ENCODE data around the gene LRRC28. TPM values are rescaled to one million over a fixed set of nuclear protein-coding genes. Genes with fewer than 3 reads are reported as not detected.

LRRC28 gene
- total RNA-seq, 1 experiment from 2014 or later, result 28.4 TPM

DNA sequence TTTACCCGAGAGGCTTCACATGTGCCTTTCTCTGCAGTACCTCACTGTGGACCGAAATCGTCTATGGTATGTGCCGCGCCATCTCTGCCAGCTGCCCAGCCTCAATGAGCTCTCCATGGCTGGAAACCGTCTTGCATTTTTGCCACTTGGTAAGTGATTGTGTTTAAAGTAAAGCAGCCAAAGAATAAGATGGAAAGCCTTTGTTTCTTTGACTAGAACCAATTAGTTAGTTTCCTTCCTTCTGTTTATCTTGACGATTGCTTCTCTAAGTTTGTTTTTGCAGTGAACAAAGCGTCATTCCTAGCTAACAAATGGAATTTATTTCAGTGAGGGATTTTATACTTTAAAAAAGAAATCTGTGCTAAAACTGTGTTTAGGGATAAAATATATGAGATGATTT lies 82.7 kb downstream of the LRRC28 start:
- intact Hi-C loops (cut with micrococcal nuclease; ENCODE audit: unreplicated experiment), result no loop called here
- no peaks in the 10 kb centered on the region for H3K27me3 ChIP-seq (replicated peaks; ENCODE audit: insufficient read depth, low read depth, low read length, poor library complexity)

DNA sequence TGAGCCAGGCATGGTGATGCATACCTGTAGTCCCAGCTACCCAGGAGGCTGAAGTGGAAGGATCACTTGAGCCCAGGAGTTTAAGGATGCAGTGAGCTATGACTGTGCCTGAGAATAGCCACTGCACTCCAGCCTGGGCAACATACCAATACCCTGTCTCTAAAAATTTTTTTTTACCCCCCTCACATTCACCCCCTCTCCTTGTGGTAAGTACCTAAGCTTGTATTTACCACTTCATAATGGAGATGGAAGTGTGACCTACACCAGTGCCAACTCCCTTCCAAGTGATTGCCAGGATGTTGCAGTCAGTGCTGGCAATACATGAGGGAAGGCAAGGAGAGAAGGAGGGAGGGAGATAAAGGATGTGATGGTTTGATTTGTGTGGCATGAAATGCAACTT lies 84.2 kb downstream of the LRRC28 start:
- CTCF ChIA-PET, result no interaction called here
- Histone ChIP-seq H3K27me3 (replicated peaks; ENCODE audit: insufficient read depth, low read depth, low read length, poor library complexity) (no peaks in the 10 kb centered on the region), H3K27ac (ENCODE audit: low read depth, low read length, poor library complexity, severe bottlenecking) (no peak overlapping the region), H3K9me3 (ENCODE audit: low read depth, low read length, poor library complexity, severe bottlenecking) (no peaks in the 10 kb centered on the region), H3K4me1 (ENCODE audit: insufficient read depth, low read length, poor library complexity, severe bottlenecking) (no peaks in the 10 kb centered on the region), H3K4me3 (ENCODE audit: low read depth, low read length, poor library complexity, severe bottlenecking) (no peak overlapping the region), H3K36me3 (ENCODE audit: insufficient read depth, low read length, poor library complexity, severe bottlenecking) (no peaks in the 10 kb centered on the region)
- BruUV-seq (replicated peaks), result no TSS peak
- POLR2A ChIA-PET (ENCODE audit: low non-redundant PET), result interaction anchor here (0.6 kb wide), 2 partner anchors 84 to 298 kb away, joined by 3 to 9 read pairs; partner anchors contain the start of gene LRRC28
- TF ChIP-seq EZH2 (IDR thresholded peaks at IDR 0.05; ENCODE audit: borderline replicate concordance, low read depth, low read length, poor library complexity, severe bottlenecking), result no peak
- TF ChIP-seq, protein P1, sequence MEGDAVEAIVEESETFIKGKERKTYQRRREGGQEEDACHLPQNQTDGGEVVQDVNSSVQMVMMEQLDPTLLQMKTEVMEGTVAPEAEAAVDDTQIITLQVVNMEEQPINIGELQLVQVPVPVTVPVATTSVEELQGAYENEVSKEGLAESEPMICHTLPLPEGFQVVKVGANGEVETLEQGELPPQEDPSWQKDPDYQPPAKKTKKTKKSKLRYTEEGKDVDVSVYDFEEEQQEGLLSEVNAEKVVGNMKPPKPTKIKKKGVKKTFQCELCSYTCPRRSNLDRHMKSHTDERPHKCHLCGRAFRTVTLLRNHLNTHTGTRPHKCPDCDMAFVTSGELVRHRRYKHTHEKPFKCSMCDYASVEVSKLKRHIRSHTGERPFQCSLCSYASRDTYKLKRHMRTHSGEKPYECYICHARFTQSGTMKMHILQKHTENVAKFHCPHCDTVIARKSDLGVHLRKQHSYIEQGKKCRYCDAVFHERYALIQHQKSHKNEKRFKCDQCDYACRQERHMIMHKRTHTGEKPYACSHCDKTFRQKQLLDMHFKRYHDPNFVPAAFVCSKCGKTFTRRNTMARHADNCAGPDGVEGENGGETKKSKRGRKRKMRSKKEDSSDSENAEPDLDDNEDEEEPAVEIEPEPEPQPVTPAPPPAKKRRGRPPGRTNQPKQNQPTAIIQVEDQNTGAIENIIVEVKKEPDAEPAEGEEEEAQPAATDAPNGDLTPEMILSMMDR (conservative IDR thresholded peaks at IDR 0.05; ENCODE audit: low read depth, low read length), result no peak
- intact Hi-C loops (cut with micrococcal nuclease; ENCODE audit: unreplicated experiment), result no loop called here
- DNase-seq (ENCODE audit: low spot score), result no peak

More for the DNA sequence above, 82.7 kb downstream of the LRRC28 start:
- DNase-seq (ENCODE audit: low spot score), result no peak
- no peaks in the 10 kb centered on the region for H3K4me1 ChIP-seq (ENCODE audit: insufficient read depth, low read length, poor library complexity, severe bottlenecking)
- no peaks in the 10 kb centered on the region for H3K9me3 ChIP-seq (ENCODE audit: low read depth, low read length, poor library complexity, severe bottlenecking)
- H3K4me3 ChIP-seq (ENCODE audit: low read depth, low read length, poor library complexity, severe bottlenecking), result no peak overlapping the region
- H3K27ac ChIP-seq (ENCODE audit: low read depth, low read length, poor library complexity, severe bottlenecking), result no peak overlapping the region
- H3K36me3 ChIP-seq (ENCODE audit: insufficient read depth, low read length, poor library complexity, severe bottlenecking), result no peaks in the 10 kb centered on the region
- ChIA-PET CTCF (no interaction called here), POLR2A (ENCODE audit: low non-redundant PET) (no interaction called here)
- BruUV-seq (replicated peaks), result no TSS peak
- TF ChIP-seq, protein P1 (conservative IDR thresholded peaks at IDR 0.05; ENCODE audit: low read depth, low read length), result no peak
- no peak for TF ChIP-seq EZH2 (IDR thresholded peaks at IDR 0.05; ENCODE audit: borderline replicate concordance, low read depth, low read length, poor library complexity, severe bottlenecking)

DNA sequence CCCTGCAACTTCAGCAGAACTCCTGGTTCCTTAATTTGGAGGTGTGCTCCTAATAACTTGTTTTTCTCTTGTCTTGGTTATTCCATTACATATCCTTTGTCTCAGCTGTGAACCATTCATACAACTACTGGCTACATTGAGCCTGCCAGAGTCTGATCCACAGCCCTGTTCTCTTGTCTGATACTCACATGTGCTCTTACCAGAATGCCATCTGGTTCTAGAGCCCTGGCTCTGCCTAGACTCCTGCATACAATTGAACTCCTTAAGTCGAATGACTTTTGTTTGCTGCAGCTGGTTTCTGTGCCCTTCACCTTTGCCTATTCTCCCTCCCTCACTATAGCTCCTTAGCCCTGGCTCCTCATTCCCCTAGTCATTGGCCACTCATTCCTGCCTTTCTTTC lies 85.5 kb downstream of the LRRC28 start:
- CTCF ChIA-PET, result no interaction called here
- no peaks in the 10 kb centered on the region for H3K27me3 ChIP-seq (replicated peaks; ENCODE audit: insufficient read depth, low read depth, low read length, poor library complexity)
- no peak overlapping the region for H3K27ac ChIP-seq (ENCODE audit: low read depth, low read length, poor library complexity, severe bottlenecking)
- BruUV-seq (replicated peaks), result no TSS peak
- no peaks in the 10 kb centered on the region for H3K36me3 ChIP-seq (ENCODE audit: insufficient read depth, low read length, poor library complexity, severe bottlenecking)
- no peak for TF ChIP-seq EZH2 (IDR thresholded peaks at IDR 0.05; ENCODE audit: borderline replicate concordance, low read depth, low read length, poor library complexity, severe bottlenecking)
- DNase-seq (ENCODE audit: low spot score), result no peak
- POLR2A ChIA-PET (ENCODE audit: low non-redundant PET), result no interaction called here
- no peaks in the 10 kb centered on the region for H3K4me1 ChIP-seq (ENCODE audit: insufficient read depth, low read length, poor library complexity, severe bottlenecking)
- H3K4me3 ChIP-seq (ENCODE audit: low read depth, low read length, poor library complexity, severe bottlenecking), result no peak overlapping the region
- intact Hi-C loops (cut with micrococcal nuclease; ENCODE audit: unreplicated experiment), result no loop called here
- no peaks in the 10 kb centered on the region for H3K9me3 ChIP-seq (ENCODE audit: low read depth, low read length, poor library complexity, severe bottlenecking)

DNA sequence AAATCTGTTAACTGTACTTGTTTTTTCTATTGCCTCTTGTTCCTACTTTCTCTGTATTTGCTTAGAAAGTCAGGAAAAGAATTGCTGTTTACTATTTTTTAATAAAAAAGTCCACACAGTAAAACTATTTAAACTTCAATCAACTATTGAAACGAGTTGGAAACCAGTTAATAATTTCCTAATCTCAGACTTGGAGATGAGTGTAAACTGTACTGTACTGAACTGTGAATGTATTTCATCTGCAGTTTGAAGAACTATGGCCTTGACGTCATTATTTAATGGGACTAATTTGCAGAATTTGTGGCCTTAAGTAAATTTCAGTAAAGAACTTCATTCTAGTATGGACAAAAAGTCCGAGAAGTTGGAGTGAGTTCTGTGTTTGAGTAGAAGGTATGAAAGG lies 89.1 kb downstream of the LRRC28 start:
- no peaks in the 10 kb centered on the region for H3K9me3 ChIP-seq (ENCODE audit: low read depth, low read length, poor library complexity, severe bottlenecking)
- no peaks in the 10 kb centered on the region for H3K27me3 ChIP-seq (replicated peaks; ENCODE audit: insufficient read depth, low read depth, low read length, poor library complexity)
- H3K4me1 ChIP-seq (ENCODE audit: insufficient read depth, low read length, poor library complexity, severe bottlenecking), result no peaks in the 10 kb centered on the region
- no peaks in the 10 kb centered on the region for H3K36me3 ChIP-seq (ENCODE audit: insufficient read depth, low read length, poor library complexity, severe bottlenecking)
- intact Hi-C loops (cut with micrococcal nuclease; ENCODE audit: unreplicated experiment), result no loop called here
- no TSS peak for BruUV-seq (replicated peaks)
- POLR2A ChIA-PET (ENCODE audit: low non-redundant PET), result no interaction called here
- no peak overlapping the region for H3K4me3 ChIP-seq (ENCODE audit: low read depth, low read length, poor library complexity, severe bottlenecking)
- DNase-seq (ENCODE audit: low spot score), result no peak
- CTCF ChIA-PET, result no interaction called here
- H3K27ac ChIP-seq (ENCODE audit: low read depth, low read length, poor library complexity, severe bottlenecking), result no peak overlapping the region
- TF ChIP-seq EZH2 (IDR thresholded peaks at IDR 0.05; ENCODE audit: borderline replicate concordance, low read depth, low read length, poor library complexity, severe bottlenecking), result no peak
- TF ChIP-seq, protein P1 (conservative IDR thresholded peaks at IDR 0.05; ENCODE audit: low read depth, low read length), result no peak
